Measurements from ENCODE around the gene FNDC3B.
A peak's percentile ranks its signal among the peaks of the same experiment; 100 is the strongest.

FNDC3B gene

DNA sequence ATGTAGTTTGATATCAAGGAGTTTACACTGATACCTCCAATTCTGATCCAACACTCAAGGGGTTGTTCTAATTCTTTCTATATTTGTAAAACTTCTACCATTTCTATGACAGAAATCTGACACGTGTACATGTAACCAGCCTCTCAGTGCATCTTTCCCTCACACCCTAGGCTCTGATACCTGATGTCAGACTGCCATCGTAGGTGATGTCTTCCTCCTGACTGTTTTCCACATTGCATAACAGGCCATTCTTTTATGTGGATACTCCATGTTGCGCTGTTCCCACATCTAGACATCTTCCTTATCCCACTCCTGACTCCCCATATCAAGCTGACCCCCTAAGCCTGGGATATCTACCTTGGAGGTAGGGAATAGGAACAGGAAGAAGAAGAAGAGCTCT, 159.1 kb downstream of the FNDC3B start (continued):
- TF ChIP-seq, protein P1, sequence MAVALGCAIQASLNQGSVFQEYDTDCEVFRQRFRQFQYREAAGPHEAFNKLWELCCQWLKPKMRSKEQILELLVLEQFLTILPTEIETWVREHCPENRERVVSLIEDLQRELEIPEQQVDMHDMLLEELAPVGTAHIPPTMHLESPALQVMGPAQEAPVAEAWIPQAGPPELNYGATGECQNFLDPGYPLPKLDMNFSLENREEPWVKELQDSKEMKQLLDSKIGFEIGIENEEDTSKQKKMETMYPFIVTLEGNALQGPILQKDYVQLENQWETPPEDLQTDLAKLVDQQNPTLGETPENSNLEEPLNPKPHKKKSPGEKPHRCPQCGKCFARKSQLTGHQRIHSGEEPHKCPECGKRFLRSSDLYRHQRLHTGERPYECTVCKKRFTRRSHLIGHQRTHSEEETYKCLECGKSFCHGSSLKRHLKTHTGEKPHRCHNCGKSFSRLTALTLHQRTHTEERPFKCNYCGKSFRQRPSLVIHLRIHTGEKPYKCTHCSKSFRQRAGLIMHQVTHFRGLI (tag by site-specific recombination; IDR thresholded peaks at IDR 0.05) = no peak
- TF ChIP-seq GLI2 (tag by site-specific recombination; IDR thresholded peaks at IDR 0.05; ENCODE audit: borderline replicate concordance, low read depth) = no peak

DNA sequence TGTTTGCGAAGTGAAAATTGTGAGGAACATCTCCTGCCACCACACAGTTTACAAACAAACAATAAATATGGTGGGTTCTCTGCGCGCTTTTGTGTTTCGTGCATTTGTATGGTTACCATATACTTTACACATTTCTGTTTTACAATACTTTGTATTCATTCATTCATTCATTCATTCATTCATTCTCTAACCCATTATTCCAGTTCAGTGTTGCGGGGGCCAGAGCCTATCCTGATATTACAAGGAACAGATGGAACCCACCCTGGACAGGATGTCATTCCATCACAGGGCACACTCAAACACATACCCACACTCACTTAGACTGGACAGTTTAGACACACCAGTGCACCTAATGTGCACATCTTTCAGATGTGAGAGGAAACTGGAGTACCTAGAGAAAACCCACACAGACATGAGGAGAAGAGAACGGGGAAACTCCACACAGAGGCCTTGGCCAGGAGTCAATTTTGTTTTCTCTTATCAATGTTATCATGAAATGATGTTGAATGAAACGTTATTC, 160.5 kb downstream of the FNDC3B start:
- H3K27ac ChIP-seq (ENCODE audit: extremely low read depth, low read depth, low read length) = no peak overlapping the region
- POLR2A ChIA-PET = no interaction called here

DNA sequence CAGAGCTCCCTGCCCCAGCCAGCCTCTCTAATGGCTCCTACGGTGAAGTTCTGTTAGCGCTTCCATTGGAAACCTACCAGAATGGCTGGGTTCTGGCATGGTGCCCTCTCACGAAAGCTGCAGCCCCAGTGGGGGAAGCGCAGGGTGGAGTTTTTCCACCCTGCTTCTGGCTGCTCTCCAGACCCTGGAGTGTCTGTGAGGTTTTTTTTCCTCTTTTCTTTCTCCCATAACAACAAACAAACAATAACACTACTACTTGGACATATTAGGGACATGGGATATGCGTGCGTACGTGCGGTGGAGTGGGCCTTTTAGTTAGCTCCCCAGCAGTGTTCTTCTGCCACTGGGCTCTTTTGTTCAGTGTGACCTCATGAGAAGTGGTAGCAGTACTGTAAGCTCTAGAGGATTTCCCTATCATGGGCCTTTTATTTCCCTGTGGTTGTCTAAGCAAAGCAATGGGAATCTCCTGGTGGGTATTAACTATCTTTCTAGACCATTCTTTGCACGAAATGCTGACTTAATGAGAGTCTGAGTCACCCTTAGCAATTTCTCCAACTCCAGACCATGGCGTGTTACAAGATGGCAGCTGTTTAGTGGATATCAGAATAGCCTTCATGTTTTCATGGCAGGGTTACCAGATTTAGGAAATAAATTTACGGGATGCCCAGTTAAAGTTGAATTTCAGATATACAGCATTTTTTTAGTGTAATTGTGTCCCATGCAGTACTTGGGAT, 161.9 kb downstream of the FNDC3B start:
- no peaks in the 10 kb centered on the region for H3K9me3 ChIP-seq (ENCODE audit: control insufficient read depth, insufficient read depth, low read depth, low read length)
- no peak overlapping the region for H3K4me3 ChIP-seq (ENCODE audit: low read depth, low read length)
- H3K27ac ChIP-seq (ENCODE audit: extremely low read depth, low read depth, low read length) = peak overlapping the region; percentile 65
- H3K36me3 ChIP-seq (ENCODE audit: control insufficient read depth in 2 of 2, insufficient read depth in 1 of 2, low read length in 2 of 2) = no peaks in the 10 kb centered on the region
- CTCF ChIA-PET = interaction anchor here (0.7 to 0.8 kb wide), 2 partner anchors 65 to 131 kb away, joined by 3 to 5 read pairs; no protein-coding TSS in a partner anchor
- H3K4me1 ChIP-seq (ENCODE audit: control insufficient read depth, insufficient read depth, low read length) = peaks cover 12% of the 10 kb centered on the region
- POLR2A ChIA-PET = no interaction called here
- TF ChIP-seq ZSCAN30 (tag by site-specific recombination; IDR thresholded peaks at IDR 0.05) (peak; percentile 31; the same call in 1 of the 2 replicates), ZIC2 (tag by site-specific recombination; IDR thresholded peaks at IDR 0.05) (peak; percentile 79), ZBTB48 (tag by site-specific recombination; IDR thresholded peaks at IDR 0.05) (no peak), ZNF433 (tag by site-specific recombination; IDR thresholded peaks at IDR 0.05; ENCODE audit: low read depth) (no peak), GLIS1 (tag by site-specific recombination; IDR thresholded peaks at IDR 0.05) (peak; percentile 93), ZBTB49 (tag by site-specific recombination; IDR thresholded peaks at IDR 0.05; ENCODE audit: low read depth) (no peak), ZNF658 (tag by site-specific recombination; IDR thresholded peaks at IDR 0.05) (no peak), ZNF626 (tag by site-specific recombination; IDR thresholded peaks at IDR 0.05) (no peak), ZNF362 (tag by site-specific recombination; IDR thresholded peaks at IDR 0.05) (peak; percentile 77), ZNF341 (tag by site-specific recombination; IDR thresholded peaks at IDR 0.05; ENCODE audit: low read depth) (peak; percentile 14; the same call in 1 of the 2 replicates), ZNF596 (tag by site-specific recombination; IDR thresholded peaks at IDR 0.05) (peak; percentile 41; the same call in 1 of the 2 replicates), ZXDB (tag by site-specific recombination; IDR thresholded peaks at IDR 0.05) (0 out of 2 replicates have a peak, but pooled peaks have one; percentile 29), YY1 (tag by site-specific recombination; IDR thresholded peaks at IDR 0.05) (peak; percentile 71), ZNF426 (tag by site-specific recombination; IDR thresholded peaks at IDR 0.05) (no peak), BCL11B (tag by site-specific recombination; IDR thresholded peaks at IDR 0.05; ENCODE audit: low read depth) (no peak), ZNF843 (tag by site-specific recombination; IDR thresholded peaks at IDR 0.05) (peak; percentile 60; the same call in 1 of the 2 replicates)
- TF ChIP-seq, protein P2, sequence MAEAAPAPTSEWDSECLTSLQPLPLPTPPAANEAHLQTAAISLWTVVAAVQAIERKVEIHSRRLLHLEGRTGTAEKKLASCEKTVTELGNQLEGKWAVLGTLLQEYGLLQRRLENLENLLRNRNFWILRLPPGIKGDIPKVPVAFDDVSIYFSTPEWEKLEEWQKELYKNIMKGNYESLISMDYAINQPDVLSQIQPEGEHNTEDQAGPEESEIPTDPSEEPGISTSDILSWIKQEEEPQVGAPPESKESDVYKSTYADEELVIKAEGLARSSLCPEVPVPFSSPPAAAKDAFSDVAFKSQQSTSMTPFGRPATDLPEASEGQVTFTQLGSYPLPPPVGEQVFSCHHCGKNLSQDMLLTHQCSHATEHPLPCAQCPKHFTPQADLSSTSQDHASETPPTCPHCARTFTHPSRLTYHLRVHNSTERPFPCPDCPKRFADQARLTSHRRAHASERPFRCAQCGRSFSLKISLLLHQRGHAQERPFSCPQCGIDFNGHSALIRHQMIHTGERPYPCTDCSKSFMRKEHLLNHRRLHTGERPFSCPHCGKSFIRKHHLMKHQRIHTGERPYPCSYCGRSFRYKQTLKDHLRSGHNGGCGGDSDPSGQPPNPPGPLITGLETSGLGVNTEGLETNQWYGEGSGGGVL (tag by site-specific recombination; IDR thresholded peaks at IDR 0.05) = peak; percentile 87
- TF ChIP-seq, protein P3, sequence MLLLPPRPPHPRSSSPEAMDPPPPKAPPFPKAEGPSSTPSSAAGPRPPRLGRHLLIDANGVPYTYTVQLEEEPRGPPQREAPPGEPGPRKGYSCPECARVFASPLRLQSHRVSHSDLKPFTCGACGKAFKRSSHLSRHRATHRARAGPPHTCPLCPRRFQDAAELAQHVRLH (tag by site-specific recombination; IDR thresholded peaks at IDR 0.05) = 0 out of 2 replicates have a peak, but pooled peaks have one; percentile 28
- TF ChIP-seq, protein P4, sequence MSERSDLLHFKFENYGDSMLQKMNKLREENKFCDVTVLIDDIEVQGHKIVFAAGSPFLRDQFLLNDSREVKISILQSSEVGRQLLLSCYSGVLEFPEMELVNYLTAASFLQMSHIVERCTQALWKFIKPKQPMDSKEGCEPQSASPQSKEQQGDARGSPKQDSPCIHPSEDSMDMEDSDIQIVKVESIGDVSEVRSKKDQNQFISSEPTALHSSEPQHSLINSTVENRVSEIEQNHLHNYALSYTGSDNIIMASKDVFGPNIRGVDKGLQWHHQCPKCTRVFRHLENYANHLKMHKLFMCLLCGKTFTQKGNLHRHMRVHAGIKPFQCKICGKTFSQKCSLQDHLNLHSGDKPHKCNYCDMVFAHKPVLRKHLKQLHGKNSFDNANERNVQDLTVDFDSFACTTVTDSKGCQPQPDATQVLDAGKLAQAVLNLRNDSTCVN (tag by site-specific recombination; optimal IDR thresholded peaks at IDR 0.05) = no peak

More for the DNA sequence above, 160.5 kb downstream of the FNDC3B start:
- Histone ChIP-seq H3K9me3 (ENCODE audit: control insufficient read depth, insufficient read depth, low read depth, low read length) (no peaks in the 10 kb centered on the region), H3K4me1 (ENCODE audit: control insufficient read depth, insufficient read depth, low read length) (peaks cover 15% of the 10 kb centered on the region), H3K36me3 (ENCODE audit: control insufficient read depth in 2 of 2, insufficient read depth in 1 of 2, low read length in 2 of 2) (no peaks in the 10 kb centered on the region), H3K4me3 (ENCODE audit: low read depth, low read length) (no peak overlapping the region)
- CTCF ChIA-PET = no interaction called here
- no peak for TF ChIP-seq KLF9 (tag by site-specific recombination; IDR thresholded peaks at IDR 0.05; ENCODE audit: low read depth)
- no peak for TF ChIP-seq ZNF184 (tag by site-specific recombination; IDR thresholded peaks at IDR 0.05)
- TF ChIP-seq ZNF24 (tag by site-specific recombination; IDR thresholded peaks at IDR 0.05) = peak; percentile 71; the same call in 1 of the 2 replicates
- TF ChIP-seq SALL2 (tag by site-specific recombination; IDR thresholded peaks at IDR 0.05; ENCODE audit: borderline replicate concordance) = no peak
- no peak for TF ChIP-seq ZNF394 (tag by site-specific recombination; IDR thresholded peaks at IDR 0.05; ENCODE audit: borderline replicate concordance)
